Panc1 (cell line): ENCODE results near the gene AS3MT. TPM values are rescaled to one million over a fixed set of nuclear protein-coding genes. Genes with fewer than 3 reads are reported as not detected.

Experiments used
- ATAC-seq: fragments of 200-7000 bp; cut with Tn5 transposase; 2 replicates; pipeline ENCODE4 v1.9.1; 2020; ENCODE audit warnings: mild to moderate bottlenecking, moderate library complexity
- BruUV-seq: library from RNA; stranded (reverse); fragments of 400-500 nt; replicated peaks from 2 replicates; lab custom pipeline; 2021; lab: Mats Ljungman, UMichigan
- CTCF ChIA-PET: fragments of 300-600 bp; sonication (Branson Sonifier 250); formaldehyde crosslinking; loops from one replicate; lab custom pipeline; 2022; ENCODE audit warnings: antibody characterized with exemption; lab: Charles Lee
- POLR2A ChIA-PET: fragments of 300-600 bp; sonication (Branson Sonifier 250); formaldehyde crosslinking; loops from one replicate; lab custom pipeline; 2022; ENCODE audit warnings: antibody characterized with exemption; lab: Charles Lee
- DNase-seq: peaks from one replicate; pipeline ENCODE4 v3.0.0-alpha.2; 2010; ENCODE audit warnings: low read depth, low spot score
- H3K27ac ChIP-seq: 2 replicates; pipeline ENCODE4 v1.5.1; 2011; ENCODE audit warnings: mild to moderate bottlenecking, low read length, inconsistent platforms
- H3K27me3 ChIP-seq: fragments of 200-500 bp; sonication (Bioruptor generic); 2 replicates; pipeline ENCODE4 v1.6.0; 2014; ENCODE audit warnings: low read length, inconsistent platforms; ENCODE audit not compliant: control insufficient read depth, insufficient read depth
- H3K36me3 ChIP-seq: fragments of 200-500 bp; sonication (Bioruptor generic); 2 replicates; pipeline ENCODE4 v1.5.1; 2014; ENCODE audit warnings: inconsistent platforms, mild to moderate bottlenecking, low read length, moderate library complexity; ENCODE audit not compliant: control insufficient read depth, insufficient read depth
- H3K4me1 ChIP-seq: 2 replicates; pipeline ENCODE4 v1.5.1; 2011; ENCODE audit warnings: inconsistent platforms, mild to moderate bottlenecking, low read length, moderate library complexity; ENCODE audit not compliant: control insufficient read depth, insufficient read depth
- H3K4me3 ChIP-seq, 2 experiments: 2 replicates each; pipeline ENCODE4 v1.5.1; 2011 to 2012; ENCODE audit warnings: low read depth in 2 of 2, low read length in 2 of 2, mild to moderate bottlenecking in 2 of 2, inconsistent platforms in 1 of 2, moderate library complexity in 1 of 2
- H3K9me3 ChIP-seq: fragments of 200-500 bp; sonication (Bioruptor generic); 2 replicates; pipeline ENCODE4 v1.5.1; 2014; ENCODE audit warnings: low read depth, mild to moderate bottlenecking, inconsistent platforms, low read length, moderate library complexity; ENCODE audit not compliant: control insufficient read depth, insufficient read depth
- CTCF ChIP-seq: fragments of 450-650 bp; IDR thresholded peaks from 2 replicates; pipeline ENCODE4 v1.5.1; 2017; ENCODE audit warnings: mild to moderate bottlenecking
- POLR2AphosphoS5 ChIP-seq: IDR thresholded peaks from 2 replicates; pipeline ENCODE4 v1.6.1; 2012; ENCODE audit warnings: mild to moderate bottlenecking, low read depth, low read length, moderate library complexity
- REST ChIP-seq, 2 experiments: IDR thresholded peaks; 2 replicates each; pipeline ENCODE4 v1.6.1; 2011 to 2012; ENCODE audit warnings: low read depth in 2 of 2, control low read depth in 1 of 2, low read length in 1 of 2, mild to moderate bottlenecking in 1 of 2, moderate library complexity in 1 of 2; ENCODE audit not compliant: insufficient read depth in 1 of 2
- SIN3A ChIP-seq: IDR thresholded peaks from 2 replicates; pipeline ENCODE4 v1.6.1; 2012; ENCODE audit warnings: low read depth, mild to moderate bottlenecking, low read length, moderate library complexity, borderline replicate concordance; ENCODE audit not compliant: insufficient read depth
- TCF7L2 ChIP-seq: IDR thresholded peaks from 2 replicates; pipeline ENCODE4 v1.6.1; 2011; ENCODE audit warnings: mild to moderate bottlenecking, low read depth, low read length, inconsistent platforms
- in situ Hi-C: cut with HindIII; loops from 2 replicates; pipeline ENCODE4 v1.10.0; 2016; ENCODE audit warnings: low sequenced_read_pairs, low pct_unique_long_range_greater_than_20kb
- intact Hi-C: fragments of 100-400 bp; cut with micrococcal nuclease; formaldehyde crosslinking; loops from one replicate; pipeline ENCODE4 v1.10.0; 2022; ENCODE audit not compliant: unreplicated experiment
- total RNA-seq: library from RNA; stranded (reverse); gene quantifications from one replicate; pipeline ENCODE4 v1.2.1, GENCODE V29; 2021; ENCODE audit not compliant: unreplicated experiment

Gene AS3MT
- total RNA-seq, 1 experiment from 2014 or later, result 4.0 TPM

GRCh38 chr10:102914781-102915180 lies 45.5 kb downstream of the AS3MT start:
- Histone ChIP-seq H3K9me3 (no peaks in the 10 kb centered on the region), H3K27me3 (no peaks in the 10 kb centered on the region), H3K4me3 (no peak overlapping the region), H3K4me1 (no peaks in the 10 kb centered on the region), H3K36me3 (peaks cover 2% of the 10 kb centered on the region; the same call in 1 of the 2 replicates), H3K27ac (no peak overlapping the region)
- DNase-seq, result no peak
- intact Hi-C loops (no loop called here), in situ Hi-C loops (no loop called here)
- TF ChIP-seq POLR2AphosphoS5, result no peak
- TF ChIP-seq CTCF, result no peak
- TF ChIP-seq REST (IDR thresholded peaks at IDR 0.05; ENCODE audit: insufficient read depth in 1 of 2, low read depth in 2 of 2, low read length in 1 of 2), result no peak
- no peak for TF ChIP-seq TCF7L2
- TF ChIP-seq SIN3A, result no peak
- POLR2A ChIA-PET, result no interaction called here
- ATAC-seq, result no peak
- BruUV-seq, result no TSS peak
- CTCF ChIA-PET, result interaction anchor here (0.7 kb wide), 2 partner anchors 40 to 78 kb away, joined by 6 to 10 read pairs; no protein-coding TSS in a partner anchor

- TF ChIP-seq TCF7L2, result no peak
- TF ChIP-seq CTCF, result peak; percentile 48
- intact Hi-C loops (no loop called here), in situ Hi-C loops (no loop called here)
- H3K4me3 ChIP-seq, result peak overlapping the region; percentile 75 to 77
- no TSS peak for BruUV-seq
- no peak for DNase-seq
- H3K4me1 ChIP-seq, result peaks cover 7% of the 10 kb centered on the region
- peak overlapping the region; percentile 8; the same call in 1 of the 2 replicates for H3K27ac ChIP-seq
- no peaks in the 10 kb centered on the region for H3K9me3 ChIP-seq
- peaks cover 2% of the 10 kb centered on the region; the same call in 1 of the 2 replicates for H3K36me3 ChIP-seq
- no peaks in the 10 kb centered on the region for H3K27me3 ChIP-seq
- ChIA-PET CTCF (interaction anchor here (0.6 to 2.0 kb wide), 6 partner anchors 146 to 641 kb away, joined by 3 to 12 read pairs (median 5); no protein-coding TSS in a partner anchor), POLR2A (no interaction called here)
- no peak for ATAC-seq
Observed at GRCh38 chr10:102916173-102916572, 46.9 kb downstream of the AS3MT start.
